Right lobe of liver (tissue), 6 donors: ENCODE results near the gene ZNF672. TPM values are rescaled to one million over a fixed set of nuclear protein-coding genes. Genes with fewer than 3 reads are reported as not detected.
A peak's percentile ranks its signal among the peaks of the same experiment; 100 is the strongest.

Experiments
- ATAC-seq, 4 donors: fragments of 200-7000 bp; cut with Tn5 transposase; one replicate each; pipeline ENCODE4 v1.9.1; 2020; ENCODE audit warnings: mild to moderate bottlenecking in 4 of 4, moderate library complexity in 4 of 4
- DNase-seq, 3 donors: peaks; one replicate each; pipeline ENCODE4 v3.0.0-alpha.2; 2020
- H3K27ac ChIP-seq, 3 donors: fragments of 200-600 bp; one replicate each; pipeline ENCODE4 v1.8.0; 2022
- H3K27me3 ChIP-seq, 2 donors: fragments of 200-600 bp; one replicate each; pipeline ENCODE4 v1.8.0; 2022
- H3K36me3 ChIP-seq, 4 donors: fragments of 200-600 bp; sonication (generic) in 1 of 4; one replicate each; pipeline versions ENCODE4 v1.5.1 to v1.8.0; 2017 to 2022; ENCODE audit warnings: control low read depth in 1 of 4
- H3K4me1 ChIP-seq, 4 donors: fragments of 200-600 bp; sonication (generic) in 1 of 4; one replicate each; pipeline versions ENCODE4 v1.5.1 to v1.8.0; 2017 to 2022; ENCODE audit warnings: control low read depth in 1 of 4
- H3K4me3 ChIP-seq, 3 donors: fragments of 200-600 bp; one replicate each; pipeline ENCODE4 v1.8.0; 2022
- H3K9me3 ChIP-seq, 4 donors: fragments of 200-600 bp; sonication (generic) in 1 of 4; one replicate each; pipeline versions ENCODE4 v1.5.1 to v1.8.0; 2017 to 2022; ENCODE audit warnings: control low read depth in 1 of 4
- POLR2A ChIP-seq: fragments of 450-650 bp; IDR thresholded peaks from one replicate; pipeline ENCODE4 v1.6.1; 2017; ENCODE audit warnings: antibody characterized with exemption, mild to moderate bottlenecking
- WGBS: methylation state at CpG from one replicate; pipeline ENCODE4 v1.1.6; 2018; ENCODE audit warnings: low coverage, low lambda C conversion rate; ENCODE audit not compliant: insufficient coverage; ENCODE audit errors: missing lambda C conversion rate; 5-methylcytosine and 5-hydroxymethylcytosine counted together
- intact Hi-C, 2 donors: fragments of 100-400 bp; cut with DNase I; formaldehyde crosslinking; loops; one replicate each; pipeline versions ENCODE4 v1.11.2 to v1.14.1; 2022
- total RNA-seq, 6 experiments: library from RNA; depleted of rRNA in 2 of 6; stranded (reverse); fragments of >200 nt in 2 of 6; fragmentation: NEBNext Ultra II Directional in 3 of 6; extraction: Animal tissue kit (Norgen Biotek cat#: 25700) in 3 of 6; gene quantifications; one replicate each; pipeline versions ENCODE4 v1.1.0 to v1.2.4, GENCODE V29; 2016 to 2023
- TF ChIP-seq, protein P1 (sequence below), 4 donors: fragments of 200-600 bp in 3 of 4; fragments of 450-650 bp in 1 of 4; IDR thresholded peaks; one replicate each; pipeline versions ENCODE4 v1.5.1 to v1.8.0; 2016 to 2022; ENCODE audit warnings: antibody characterized with exemption in 4 of 4, mild to moderate bottlenecking in 2 of 4
- donor health status: DM: no; HTN: yes; CAD: no.
- donor health status: DM: no; HTN: no; CAD: no.
- donor health status: DM: no; HTN: no; CAD: no.
- donor health status: DM: no; HTN: yes; CAD: no.
- donor health status: DM: no; HTN: yes; CAD: no.

The ZNF672 gene
- total RNA-seq, 6 experiments from 2014 or later = 16.9 to 24.3 (median 19.4) TPM

DNA sequence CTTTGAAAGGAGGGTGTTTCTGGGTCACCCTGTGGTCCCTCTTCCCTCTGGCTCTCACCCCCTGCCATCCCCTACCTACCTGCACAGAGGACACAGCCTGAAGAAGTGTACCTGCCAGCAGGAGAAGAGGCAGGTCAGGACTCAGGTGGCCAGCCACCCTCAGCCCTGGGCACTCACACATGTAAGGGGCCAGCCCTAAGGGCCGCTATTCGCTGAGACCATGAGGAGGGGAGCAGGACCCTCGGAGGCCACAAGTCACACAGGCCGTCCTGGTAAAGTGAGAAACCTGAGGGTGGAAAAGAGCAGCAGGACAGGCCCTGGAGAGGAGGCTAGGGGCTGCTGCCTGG, 19.7 kb downstream of the ZNF672 start:
- no peak for ATAC-seq
- no peaks in the 10 kb centered on the region for H3K9me3 ChIP-seq
- TF ChIP-seq, protein P1, sequence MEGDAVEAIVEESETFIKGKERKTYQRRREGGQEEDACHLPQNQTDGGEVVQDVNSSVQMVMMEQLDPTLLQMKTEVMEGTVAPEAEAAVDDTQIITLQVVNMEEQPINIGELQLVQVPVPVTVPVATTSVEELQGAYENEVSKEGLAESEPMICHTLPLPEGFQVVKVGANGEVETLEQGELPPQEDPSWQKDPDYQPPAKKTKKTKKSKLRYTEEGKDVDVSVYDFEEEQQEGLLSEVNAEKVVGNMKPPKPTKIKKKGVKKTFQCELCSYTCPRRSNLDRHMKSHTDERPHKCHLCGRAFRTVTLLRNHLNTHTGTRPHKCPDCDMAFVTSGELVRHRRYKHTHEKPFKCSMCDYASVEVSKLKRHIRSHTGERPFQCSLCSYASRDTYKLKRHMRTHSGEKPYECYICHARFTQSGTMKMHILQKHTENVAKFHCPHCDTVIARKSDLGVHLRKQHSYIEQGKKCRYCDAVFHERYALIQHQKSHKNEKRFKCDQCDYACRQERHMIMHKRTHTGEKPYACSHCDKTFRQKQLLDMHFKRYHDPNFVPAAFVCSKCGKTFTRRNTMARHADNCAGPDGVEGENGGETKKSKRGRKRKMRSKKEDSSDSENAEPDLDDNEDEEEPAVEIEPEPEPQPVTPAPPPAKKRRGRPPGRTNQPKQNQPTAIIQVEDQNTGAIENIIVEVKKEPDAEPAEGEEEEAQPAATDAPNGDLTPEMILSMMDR (IDR thresholded peaks at IDR 0.05) = no peak
- TF ChIP-seq POLR2A = no peak
- no peak for DNase-seq
- intact Hi-C loops = no loop called here
- WGBS = 22% methylated on average over 3 of the region's 4 CpGs
- no peaks in the 10 kb centered on the region for H3K36me3 ChIP-seq
- H3K27me3 ChIP-seq = no peaks in the 10 kb centered on the region
- H3K4me3 ChIP-seq = peak overlapping the region; percentile 66 to 75 (median 67)
- H3K4me1 ChIP-seq = peaks cover 0 to 11% (median 2%) of the 10 kb centered on the region in 4 donors
- peak overlapping the region in 2 of 3 donors; percentile 81 to 85 for H3K27ac ChIP-seq

GRCh38 chr1:248858096-248858890, 20.3 kb downstream of the ZNF672 start:
- Histone ChIP-seq H3K27ac (peak overlapping the region; percentile 81 to 86 (median 85)), H3K4me1 (peaks cover 0 to 11% (median 2%) of the 10 kb centered on the region in 4 donors), H3K4me3 (peak overlapping the region; percentile 66 to 75 (median 67)), H3K27me3 (no peaks in the 10 kb centered on the region), H3K36me3 (no peaks in the 10 kb centered on the region), H3K9me3 (no peaks in the 10 kb centered on the region)
- intact Hi-C loops = no loop called here
- DNase-seq = peak; percentile 68 to 76 (median 69)
- peak; percentile 56 to 62 (median 60) for ATAC-seq
- 0% methylated on average over 12 of the region's 45 CpGs for WGBS
- TF ChIP-seq, protein P1 (IDR thresholded peaks at IDR 0.05) = peak; percentile 24 to 35 (median 34)
- TF ChIP-seq POLR2A = no peak

- intact Hi-C loops = no loop called here
- TF ChIP-seq POLR2A = peak; percentile 86
- TF ChIP-seq, protein P1 (IDR thresholded peaks at IDR 0.05) = peak in 1 of 4 donors; percentile 3
Observed at GRCh38 chr1:248858891-248859889, 21.2 kb downstream of the ZNF672 start, which contains the start of gene ZNF692. ZNF692 (minus strand) TSS chr1:248859085; CDS start chr1:248858309, 776 bp downstream.

DNA sequence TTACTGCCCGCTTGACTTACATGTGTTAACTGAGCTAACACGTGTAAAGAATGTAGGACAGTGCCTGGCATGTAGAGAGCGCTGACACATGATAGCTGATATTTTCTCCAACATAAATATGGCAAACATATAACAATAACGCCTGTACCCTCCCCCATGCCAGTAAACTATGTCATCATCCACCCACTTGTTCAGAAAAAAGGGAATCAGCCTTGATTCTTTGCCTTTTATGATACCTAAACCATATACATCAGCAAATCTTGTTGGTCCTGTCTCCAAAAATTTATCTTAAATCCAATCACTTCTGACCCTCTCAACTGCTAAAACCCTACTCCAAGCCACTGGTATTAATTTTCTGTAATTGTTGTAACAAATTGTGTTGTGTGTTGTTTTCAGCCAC, 22.0 kb downstream of the ZNF672 start:
- intact Hi-C loops = no loop called here
- Histone ChIP-seq H3K4me3 (no peak overlapping the region), H3K4me1 (peaks cover 0 to 11% (median 2%) of the 10 kb centered on the region in 4 donors), H3K9me3 (no peaks in the 10 kb centered on the region), H3K27ac (no peak overlapping the region), H3K27me3 (no peaks in the 10 kb centered on the region), H3K36me3 (no peaks in the 10 kb centered on the region)
- 87% methylated on average over 4 of the region's 4 CpGs for WGBS
- DNase-seq = no peak
- ATAC-seq = no peak
- TF ChIP-seq, protein P1 (IDR thresholded peaks at IDR 0.05) = no peak
- no peak for TF ChIP-seq POLR2A

More at GRCh38 chr1:248858891-248859889, 21.2 kb downstream of the ZNF672 start, which contains the start of gene ZNF692:
- H3K4me3 ChIP-seq = peak within 1 kb of the TSS; percentile 66 to 75 (median 67)
- DNase-seq = peak; percentile 98 to 99 (median 99)
- no peaks in the 10 kb centered on the region for H3K36me3 ChIP-seq
- WGBS = 15% methylated on average over 13 of the region's 62 CpGs
- H3K27me3 ChIP-seq = no peaks in the 10 kb centered on the region
- no peaks in the 10 kb centered on the region for H3K9me3 ChIP-seq
- peaks cover 0 to 11% (median 2%) of the 10 kb centered on the region in 4 donors for H3K4me1 ChIP-seq
- peak; percentile 90 to 94 (median 94) for ATAC-seq
- peak within 1 kb of the TSS; percentile 81 to 86 (median 85) for H3K27ac ChIP-seq
